Measurements from ENCODE around the gene CADM1. TPM values are rescaled to one million over a fixed set of nuclear protein-coding genes. Genes with fewer than 3 reads are reported as not detected.

The CADM1 gene
- polyA plus RNA-seq, 3 donors = 130 to 158 (median 149) TPM

DNA sequence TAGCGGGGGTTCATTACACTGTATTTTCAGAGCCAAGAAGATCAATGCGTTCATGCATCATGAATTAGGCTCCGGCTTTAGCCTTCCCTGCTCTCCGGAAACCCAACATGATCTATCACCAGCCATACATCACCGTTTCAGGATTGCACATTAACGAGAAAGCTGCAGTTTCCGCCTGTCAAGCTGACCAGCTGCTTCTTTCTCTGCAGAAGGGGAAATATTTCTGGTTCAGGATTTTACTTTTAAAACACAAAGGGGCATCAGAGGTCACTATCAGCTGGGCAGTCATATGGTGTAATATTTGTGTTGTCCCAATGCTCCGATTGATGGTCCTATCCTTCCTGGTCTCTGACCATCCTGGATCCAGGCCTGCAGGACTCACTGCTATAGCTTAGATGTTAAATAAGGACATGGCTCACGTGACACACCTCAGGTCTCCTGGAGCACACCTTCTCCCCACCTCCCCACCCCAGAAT lies 21.4 kb upstream of the CADM1 start:
- peak in 3 of 11 donors; percentile 44 to 67 (median 58) for DNase-seq (ENCODE audit: extremely low read depth in 1 of 11, low read depth in 9 of 11, low spot score in 4 of 11)

DNA sequence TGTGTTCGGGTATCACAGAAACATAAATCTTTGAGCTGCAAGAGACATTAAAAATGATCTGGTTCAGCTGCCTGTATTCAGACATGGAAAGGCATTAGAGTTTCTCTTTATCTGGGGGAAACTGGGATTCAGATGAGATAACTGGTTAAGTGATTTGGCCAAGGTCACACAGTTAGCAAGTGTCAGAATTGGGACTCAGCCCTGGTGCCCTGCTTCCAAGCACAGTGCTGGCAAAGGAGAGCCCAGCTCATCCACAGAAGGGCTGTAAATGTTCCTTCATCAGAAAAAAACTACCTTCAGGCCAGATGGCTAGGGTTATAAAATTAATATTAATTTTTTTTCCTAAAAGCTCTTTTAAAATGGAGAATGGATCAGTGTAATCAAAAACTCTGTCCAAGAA lies 20.4 kb upstream of the CADM1 start:
- DNase-seq (ENCODE audit: extremely low read depth in 1 of 11, low read depth in 9 of 11, low spot score in 4 of 11) = no peak

DNA sequence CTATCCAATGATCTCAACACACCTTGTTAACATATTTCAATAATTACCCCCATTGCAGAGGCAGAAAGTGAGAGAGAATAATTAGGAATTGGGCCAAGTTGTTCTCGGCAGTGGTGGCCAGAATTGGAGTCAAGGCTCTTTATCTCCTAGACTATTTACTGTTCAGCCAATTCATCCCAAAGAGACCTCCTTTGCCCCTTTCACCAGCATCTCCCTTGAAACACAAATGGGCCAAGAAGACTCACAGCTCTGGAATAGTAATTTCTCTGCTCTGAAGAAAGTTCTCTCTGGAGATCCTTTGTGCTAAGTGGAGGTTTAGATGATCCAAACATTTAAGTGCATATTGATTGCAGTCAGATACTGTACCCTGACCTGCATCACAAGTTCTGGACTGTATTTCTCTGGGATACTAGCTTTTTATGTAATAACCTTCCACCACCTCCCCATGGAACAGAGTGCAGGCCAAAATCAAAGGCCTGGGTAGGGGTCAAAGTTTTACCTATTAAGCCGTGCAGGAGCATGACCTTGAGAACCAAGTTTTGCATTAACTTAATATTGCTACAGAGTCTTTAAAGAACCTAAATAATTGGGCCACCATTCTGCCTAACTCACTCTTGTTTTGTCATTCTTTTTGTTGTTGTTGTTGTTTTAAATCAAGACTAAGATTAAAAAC lies 19.6 kb upstream of the CADM1 start:
- no peak for DNase-seq (ENCODE audit: extremely low read depth in 1 of 11, low read depth in 9 of 11, low spot score in 4 of 11)

DNA sequence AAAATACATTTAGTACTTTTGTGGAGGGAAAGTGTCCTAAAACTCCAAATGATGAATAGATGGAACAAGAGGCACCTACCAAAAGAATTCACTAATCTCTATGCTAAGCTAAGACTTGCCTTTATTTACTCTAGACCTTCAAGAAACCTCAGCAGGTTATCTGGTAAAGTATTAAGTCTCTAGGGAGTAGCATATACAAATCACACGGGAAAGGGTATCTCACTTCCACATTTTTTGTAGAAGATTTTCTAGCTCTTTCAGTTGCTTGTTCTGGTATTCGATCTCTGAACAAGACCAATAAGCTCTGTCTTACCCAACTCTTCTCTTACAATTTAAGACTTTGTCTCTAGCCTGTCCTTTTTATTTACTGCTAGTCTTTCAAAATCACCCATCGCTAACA lies 18.1 kb upstream of the CADM1 start:
- no peak for DNase-seq (ENCODE audit: extremely low read depth in 1 of 11, low read depth in 9 of 11, low spot score in 4 of 11)

DNA sequence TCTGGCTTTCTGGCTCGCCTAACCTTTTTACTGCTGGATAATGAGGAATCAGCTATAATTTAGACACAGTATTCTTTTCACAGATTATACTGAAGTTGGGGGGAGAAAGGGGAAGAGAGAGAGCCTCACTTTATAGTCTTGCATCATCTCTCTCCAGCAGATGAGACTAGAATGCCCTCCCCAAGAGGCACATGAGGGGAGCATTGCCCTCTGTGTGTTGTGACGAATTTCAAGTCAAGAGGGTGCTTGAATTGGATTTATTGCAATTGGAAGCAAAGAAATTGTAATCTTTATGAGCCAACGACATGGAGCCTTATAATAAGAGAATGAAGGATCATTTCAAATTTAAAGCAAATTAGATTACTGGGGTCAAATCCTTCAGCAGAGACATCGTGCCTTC lies 17.6 kb upstream of the CADM1 start:
- DNase-seq (ENCODE audit: extremely low read depth in 1 of 11, low read depth in 9 of 11, low spot score in 4 of 11) = no peak

DNA sequence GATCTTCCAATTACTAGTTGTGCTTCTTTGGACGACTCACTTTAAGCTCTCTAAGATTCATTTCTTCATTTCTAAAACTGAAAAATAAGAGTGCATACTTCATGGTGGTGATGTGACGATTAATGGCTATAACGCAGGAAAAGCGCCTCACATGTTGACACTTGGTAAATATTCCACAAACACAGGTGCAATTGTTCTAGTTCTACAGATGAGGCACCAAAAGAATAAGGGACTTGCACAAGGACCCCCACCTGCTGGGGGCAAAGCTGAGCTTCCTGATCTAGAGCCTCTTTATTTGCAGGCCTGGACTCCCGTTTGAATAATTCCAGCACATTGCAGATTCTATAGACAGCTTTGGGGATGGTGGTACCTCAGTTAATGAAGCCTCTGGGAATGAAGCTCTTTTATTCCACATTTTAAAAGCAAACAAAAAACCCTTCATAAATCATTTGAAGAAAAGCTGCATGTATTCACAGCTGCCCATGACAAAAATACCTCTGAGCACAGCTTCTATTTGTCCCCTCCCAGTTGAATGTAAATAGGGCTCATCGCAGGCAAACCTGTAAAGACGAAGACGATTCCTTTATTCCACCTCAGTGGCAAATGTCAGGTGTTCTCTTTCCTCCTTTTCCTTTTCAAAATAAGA lies 14.9 kb upstream of the CADM1 start:
- no peak for DNase-seq (ENCODE audit: extremely low read depth in 1 of 11, low read depth in 9 of 11, low spot score in 4 of 11)

DNA sequence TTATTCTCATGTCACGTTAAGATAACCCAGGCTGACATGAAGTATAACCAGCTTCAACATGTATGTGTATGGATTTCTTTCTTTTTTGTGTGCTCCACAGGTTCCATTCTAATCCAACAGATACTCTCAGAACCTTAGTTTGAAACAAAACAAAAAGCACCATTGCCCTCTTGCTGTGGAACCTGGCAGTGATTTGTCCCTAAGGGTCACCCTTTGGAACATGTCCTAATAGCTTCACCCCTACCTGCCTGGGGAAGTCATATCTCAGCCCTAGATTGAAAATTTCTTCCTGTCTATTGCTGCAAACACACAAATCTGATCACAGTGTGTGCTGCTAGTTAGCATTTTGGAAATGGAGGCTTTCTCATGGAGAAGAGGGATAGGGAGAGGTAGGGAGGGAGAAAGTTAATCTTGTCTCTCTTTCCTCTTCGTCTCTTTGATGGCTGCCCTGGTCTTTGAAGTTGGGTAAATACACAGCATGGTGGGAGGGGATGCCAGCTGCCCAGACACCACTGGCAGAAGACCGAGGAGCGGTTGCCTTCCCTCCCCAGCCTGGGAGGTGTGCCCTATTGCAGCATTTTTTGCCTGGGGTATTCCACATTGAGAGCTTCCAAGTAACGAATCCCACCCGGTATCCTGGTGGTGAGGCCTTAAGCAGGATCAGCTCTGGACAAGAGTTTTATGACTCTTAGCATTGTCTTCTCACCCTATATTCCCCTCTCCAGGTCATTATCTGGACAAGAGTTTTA lies 11.6 kb upstream of the CADM1 start:
- DNase-seq (ENCODE audit: extremely low read depth in 1 of 11, low read depth in 9 of 11, low spot score in 4 of 11) = no peak

DNA sequence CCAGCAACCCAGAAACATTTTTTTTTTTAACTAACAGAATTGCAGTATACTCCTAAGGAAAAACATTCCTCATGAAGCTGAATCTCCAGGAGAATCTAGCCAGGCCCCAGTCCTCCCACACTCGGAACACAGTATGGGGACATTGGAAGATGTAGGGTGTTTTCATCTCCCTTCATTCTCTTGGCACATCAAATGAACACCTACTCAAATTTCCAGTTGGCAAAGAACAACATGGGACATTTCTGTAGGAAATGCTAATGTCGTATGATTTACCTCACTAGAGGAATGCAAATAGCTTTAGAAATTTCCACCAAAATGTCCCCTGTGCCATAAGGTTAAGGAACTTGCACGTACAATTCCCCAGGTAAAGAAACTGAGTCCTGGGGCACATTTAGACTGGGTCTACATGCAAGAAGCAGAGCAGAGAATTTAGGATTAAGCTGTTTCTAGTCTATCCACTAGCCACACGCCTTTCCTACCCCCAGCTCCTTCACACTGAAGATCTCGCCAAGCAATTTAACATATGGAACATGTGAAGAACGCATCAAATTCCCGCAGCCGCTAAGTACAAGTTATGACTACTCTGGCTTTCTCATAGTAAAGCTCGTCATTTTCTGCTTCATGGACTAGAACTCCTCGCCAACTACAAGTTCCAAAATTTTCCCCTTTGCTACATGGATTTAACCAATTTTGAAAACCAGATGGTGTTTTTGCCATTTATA lies 2.9 kb upstream of the CADM1 start:
- DNase-seq (ENCODE audit: extremely low read depth in 1 of 11, low read depth in 9 of 11, low spot score in 4 of 11) = no peak

DNA sequence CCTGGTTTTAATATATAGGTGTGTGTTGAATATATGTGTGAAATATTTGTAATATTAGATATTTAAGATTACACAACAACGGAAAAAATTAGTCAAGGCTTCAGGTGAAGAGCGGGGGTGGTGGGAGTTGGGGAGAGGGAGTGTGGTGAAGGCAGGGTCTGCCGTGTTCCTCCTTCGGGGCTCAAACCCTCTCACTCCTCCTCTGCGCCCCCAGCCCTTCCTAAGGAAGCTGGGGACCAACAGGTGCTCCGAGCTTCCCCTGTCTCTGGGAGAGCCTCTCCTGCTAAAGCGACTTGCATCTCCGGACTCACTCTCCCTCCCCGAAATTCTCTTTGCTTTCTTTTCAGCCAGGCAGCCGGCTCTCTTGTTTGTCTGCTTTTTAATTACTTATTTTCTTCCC lies 960 bp upstream of the CADM1 start:
- DNase-seq (ENCODE audit: extremely low read depth in 1 of 11, low read depth in 9 of 11, low spot score in 4 of 11) = peak in 1 of 11 donors; percentile 15

DNA sequence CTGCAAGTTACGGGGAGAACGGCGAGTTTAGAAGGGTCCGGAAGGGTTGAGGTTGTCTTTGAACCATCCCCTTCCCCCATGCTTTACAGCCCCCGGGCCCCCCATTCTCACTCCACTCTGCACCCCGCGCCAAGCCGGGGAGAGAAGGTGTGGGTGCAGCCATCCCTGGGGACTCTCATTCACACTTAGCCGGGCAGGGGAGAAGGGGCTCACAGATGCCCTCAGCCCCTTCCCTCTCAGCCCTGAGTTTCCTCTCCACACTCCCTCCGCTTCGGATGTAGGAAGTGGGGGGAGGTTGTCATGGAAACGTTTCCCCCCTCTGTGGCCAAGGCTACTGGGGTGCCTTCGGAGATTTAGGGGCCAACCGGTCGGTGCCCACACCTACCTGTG lies 334 bp downstream of the CADM1 start:
- peak in 1 of 11 donors; percentile 11 for DNase-seq (ENCODE audit: extremely low read depth in 1 of 11, low read depth in 9 of 11, low spot score in 4 of 11)

DNA sequence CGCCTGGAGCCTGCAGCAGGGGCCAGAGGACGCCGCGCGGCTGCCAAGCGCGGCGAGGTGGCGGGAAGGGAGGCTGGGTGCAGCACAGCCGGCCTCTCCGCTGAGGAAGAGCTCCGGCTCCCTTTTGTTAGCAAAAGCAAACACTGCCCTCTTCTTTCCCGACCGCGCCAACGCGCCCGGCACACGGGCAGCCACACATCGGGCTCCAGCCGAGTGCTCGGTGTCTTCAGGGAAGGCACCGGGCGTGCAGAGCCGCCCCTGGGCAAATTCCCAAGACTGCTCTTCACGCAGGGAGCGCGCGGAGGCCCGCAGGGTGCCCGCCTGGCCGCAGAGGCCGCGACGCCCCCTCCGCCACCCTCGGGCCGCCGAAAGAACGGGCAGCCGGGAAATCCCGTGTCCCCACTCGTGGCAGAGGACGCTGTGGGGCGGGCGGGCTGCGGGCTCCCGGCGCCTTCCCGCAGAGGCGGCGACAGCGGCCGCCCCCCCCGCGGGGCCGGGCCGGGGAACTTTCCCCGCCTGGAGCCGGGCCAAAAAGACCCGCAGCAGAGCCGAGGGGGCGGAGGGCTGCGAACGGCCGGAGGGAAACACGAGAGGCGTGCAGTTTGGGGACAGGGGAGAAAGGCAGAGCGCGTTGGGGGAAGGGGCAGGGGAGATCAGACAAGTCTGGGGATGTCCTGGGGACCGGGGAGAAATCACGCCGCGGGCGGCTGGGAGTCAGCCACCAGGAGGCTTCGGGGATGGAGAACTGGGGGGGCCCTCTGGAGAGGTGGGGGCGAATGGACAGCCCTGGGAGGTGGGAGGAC lies 931 bp downstream of the CADM1 start:
- DNase-seq (ENCODE audit: extremely low read depth in 1 of 11, low read depth in 9 of 11, low spot score in 4 of 11) = peak in 7 of 11 donors; percentile 42 to 74 (median 59)

DNA sequence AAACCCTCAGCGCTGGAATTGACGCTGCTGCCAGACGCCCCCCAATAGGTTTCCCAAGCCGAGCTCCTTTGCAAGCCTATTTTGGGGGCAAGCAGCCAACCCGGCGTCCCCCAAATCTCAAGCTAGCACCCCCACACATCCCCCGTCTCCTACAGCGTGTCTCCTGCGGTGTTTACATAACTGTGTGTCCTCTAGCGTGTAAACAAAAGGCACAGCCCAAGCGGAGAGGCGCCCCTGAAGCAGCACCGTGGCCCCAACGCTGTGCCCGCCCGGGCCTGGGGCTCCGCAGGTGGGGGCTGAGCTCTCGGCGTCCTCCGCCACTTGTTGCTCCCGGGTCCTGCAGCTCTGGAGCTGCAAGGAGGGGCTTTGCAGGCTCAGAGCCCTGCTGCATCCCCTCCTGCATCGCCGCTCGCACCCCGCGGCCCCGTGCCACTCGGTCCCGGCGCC lies 1.6 kb downstream of the CADM1 start:
- peak in 2 of 11 donors; percentile 15 to 17 for DNase-seq (ENCODE audit: extremely low read depth in 1 of 11, low read depth in 9 of 11, low spot score in 4 of 11)

DNA sequence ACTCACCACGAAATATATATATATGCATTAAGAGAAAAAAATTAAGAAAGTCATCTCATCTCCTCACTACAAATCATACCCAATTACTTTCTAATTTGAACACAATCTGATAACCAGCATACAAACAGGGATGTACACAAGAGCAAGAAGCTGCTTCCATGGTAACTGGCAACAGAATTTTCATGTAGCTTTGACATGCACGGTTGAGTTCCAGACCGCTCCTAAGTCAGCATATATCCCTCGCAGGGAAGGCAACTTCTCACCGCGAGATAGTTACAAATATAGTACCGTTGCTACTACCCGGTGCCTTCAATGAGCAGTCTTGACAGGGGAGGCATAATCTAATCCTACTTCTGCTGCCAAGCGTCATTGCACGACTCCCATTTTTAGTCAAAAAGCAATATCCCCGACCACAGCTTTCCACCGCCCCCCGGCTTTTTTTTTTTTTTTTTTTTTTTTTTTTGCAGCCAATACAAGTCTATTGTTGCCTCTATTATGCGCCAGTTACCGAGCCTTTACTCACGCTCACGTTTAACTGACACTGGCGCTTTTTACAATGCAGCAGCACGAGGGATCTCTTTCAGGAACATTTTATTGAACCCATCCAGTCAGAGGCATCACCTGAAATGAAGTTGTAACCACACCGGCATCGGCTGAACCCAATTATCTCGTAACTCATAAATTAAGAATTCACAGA lies 2.2 kb downstream of the CADM1 start:
- peak in 5 of 11 donors; percentile 35 to 61 (median 56) for DNase-seq (ENCODE audit: extremely low read depth in 1 of 11, low read depth in 9 of 11, low spot score in 4 of 11)

DNA sequence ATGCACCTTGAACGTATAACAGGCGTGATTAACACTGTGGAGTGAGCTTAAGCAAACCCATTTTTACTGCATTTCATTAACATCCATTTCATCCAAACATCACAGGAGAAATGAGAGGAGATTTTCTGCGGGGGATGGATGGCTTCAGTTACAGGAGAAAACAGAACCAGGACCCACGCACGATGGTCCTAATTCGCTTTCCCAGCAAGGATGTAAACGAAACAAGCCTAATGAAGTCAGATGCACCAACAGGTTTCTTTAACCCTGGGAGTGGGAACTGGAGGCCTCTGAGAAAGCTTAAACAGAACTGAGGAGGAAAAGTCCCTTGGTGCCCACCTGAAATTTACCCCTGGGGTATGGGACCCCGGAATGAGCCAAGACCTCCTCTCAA lies 2.7 kb downstream of the CADM1 start:
- peak in 3 of 11 donors; percentile 18 to 29 (median 27) for DNase-seq (ENCODE audit: extremely low read depth in 1 of 11, low read depth in 9 of 11, low spot score in 4 of 11)

DNA sequence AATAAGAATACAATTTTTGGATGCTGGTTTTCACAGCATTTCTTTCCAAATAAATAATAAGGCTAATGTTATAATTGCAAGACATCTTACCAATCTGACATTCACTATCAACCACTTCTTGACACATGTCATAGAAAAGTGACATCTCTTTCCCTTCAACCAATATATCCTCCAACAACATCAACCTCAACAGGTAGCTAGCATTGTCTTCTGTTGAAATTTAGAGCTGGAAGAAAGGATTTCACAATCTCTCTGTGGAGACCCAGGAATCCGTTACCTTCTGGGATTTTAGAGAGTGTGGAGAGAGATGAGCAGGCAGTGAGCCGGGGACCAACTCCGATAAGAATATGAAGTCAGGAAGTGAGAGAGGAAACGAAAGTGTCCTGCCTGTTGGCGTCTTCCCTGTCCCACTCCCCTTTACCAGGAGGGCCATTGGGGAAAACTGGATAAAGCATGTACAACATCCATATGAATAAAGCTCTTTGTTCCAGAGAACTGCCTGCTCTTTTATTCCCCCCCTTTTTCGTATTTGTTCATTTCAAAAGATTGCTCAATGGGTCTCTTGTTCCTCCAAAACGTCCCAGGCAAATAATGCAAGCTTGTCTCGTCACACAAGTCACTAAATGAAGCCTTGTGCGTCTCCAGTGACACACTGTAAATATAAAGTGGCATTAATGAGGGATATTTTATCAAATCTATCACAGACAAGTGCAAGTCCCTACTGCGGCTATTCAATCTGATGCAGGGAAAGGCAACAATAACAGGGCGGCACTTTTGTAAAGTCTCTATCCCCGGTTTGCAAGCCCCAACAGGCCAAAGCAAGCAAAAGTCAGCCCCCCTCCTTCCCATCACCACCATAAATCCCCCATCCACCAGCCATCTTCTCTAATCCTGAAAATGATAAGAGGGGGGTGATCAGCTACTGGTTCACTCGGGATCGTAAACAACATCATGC lies 3.4 kb downstream of the CADM1 start:
- no peak for DNase-seq (ENCODE audit: extremely low read depth in 1 of 11, low read depth in 9 of 11, low spot score in 4 of 11)

DNA sequence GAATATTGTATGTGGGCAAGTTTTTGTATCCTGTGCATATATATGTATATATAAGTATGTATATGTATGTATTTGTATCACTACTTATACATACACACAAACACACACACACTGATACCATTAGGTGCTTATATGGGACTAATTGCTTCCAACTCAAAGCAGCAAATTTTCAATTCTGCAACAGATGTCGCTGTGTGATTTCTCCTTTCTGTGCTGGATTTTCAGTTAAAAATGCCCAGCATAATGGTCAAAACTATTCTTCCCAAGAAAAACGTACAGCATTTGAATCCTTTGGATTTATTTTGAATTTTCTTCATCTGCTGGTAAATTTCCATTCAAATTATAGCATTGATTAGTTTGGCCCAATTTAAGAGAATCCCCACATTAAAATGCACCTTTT lies 4.3 kb downstream of the CADM1 start:
- no peak for DNase-seq (ENCODE audit: extremely low read depth in 1 of 11, low read depth in 9 of 11, low spot score in 4 of 11)

DNA sequence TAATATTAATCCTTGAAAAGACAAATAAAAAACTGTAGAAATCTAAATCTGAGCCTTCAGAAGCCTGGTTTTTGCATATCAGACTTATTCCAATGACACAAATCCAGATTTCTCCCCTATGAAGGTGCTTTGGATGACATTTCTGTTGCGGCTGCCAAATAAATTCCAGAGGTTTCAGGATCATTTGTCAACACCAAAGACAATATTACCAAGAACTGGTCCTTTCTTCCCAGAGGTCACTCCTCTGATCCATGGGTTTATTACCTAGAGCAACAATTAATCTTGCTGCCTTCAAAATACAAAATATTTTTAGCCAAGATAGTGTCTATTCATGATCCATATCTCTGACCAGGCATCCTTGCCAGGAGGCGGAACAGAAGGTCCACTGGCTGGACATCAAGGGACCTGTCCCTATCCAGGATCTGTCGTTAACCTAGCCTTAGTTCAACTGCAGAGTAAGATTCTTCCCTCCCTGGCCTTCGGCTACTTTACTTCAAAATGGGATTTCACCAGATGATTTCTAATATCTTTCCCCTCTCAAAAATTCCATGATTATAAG lies 4.9 kb downstream of the CADM1 start:
- no peak for DNase-seq (ENCODE audit: extremely low read depth in 1 of 11, low read depth in 9 of 11, low spot score in 4 of 11)
